D721Med (cell line): ENCODE data around the gene LRRTM2.
"Not testable (repeated sequence)": the region's sequence is repeated elsewhere in the genome, so short reads cannot be mapped to it uniquely, and the experiment has no call there.

ENCODE experiments used
- DNase-seq: peaks from one replicate; pipeline ENCODE4 v3.0.0; 2011; ENCODE audit warnings: low spot score; ENCODE audit not compliant: insufficient read length
- FAIRE-seq: peaks from 2 replicates; lab custom pipeline; 2011; peaks lifted over from hg19 to GRCh38; lab: Jason Lieb, UNC
- CTCF ChIP-seq: IDR thresholded peaks from 2 replicates; pipeline ENCODE4 v1.5.1; 2012; ENCODE audit warnings: mild to moderate bottlenecking, control low read depth; ENCODE audit not compliant: insufficient read depth; ENCODE audit errors: missing control alignments

The LRRTM2 gene, protein sequence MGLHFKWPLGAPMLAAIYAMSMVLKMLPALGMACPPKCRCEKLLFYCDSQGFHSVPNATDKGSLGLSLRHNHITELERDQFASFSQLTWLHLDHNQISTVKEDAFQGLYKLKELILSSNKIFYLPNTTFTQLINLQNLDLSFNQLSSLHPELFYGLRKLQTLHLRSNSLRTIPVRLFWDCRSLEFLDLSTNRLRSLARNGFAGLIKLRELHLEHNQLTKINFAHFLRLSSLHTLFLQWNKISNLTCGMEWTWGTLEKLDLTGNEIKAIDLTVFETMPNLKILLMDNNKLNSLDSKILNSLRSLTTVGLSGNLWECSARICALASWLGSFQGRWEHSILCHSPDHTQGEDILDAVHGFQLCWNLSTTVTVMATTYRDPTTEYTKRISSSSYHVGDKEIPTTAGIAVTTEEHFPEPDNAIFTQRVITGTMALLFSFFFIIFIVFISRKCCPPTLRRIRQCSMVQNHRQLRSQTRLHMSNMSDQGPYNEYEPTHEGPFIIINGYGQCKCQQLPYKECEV

GRCh38 chr5:138874771-138875551 is at the start of gene LRRTM2:
TSS of gene LRRTM2 (minus strand) at chr5:138875335. CDS start at chr5:138874911, 424 bp downstream.
- no peak for DNase-seq
- no peak for FAIRE-seq
- no peak for TF ChIP-seq CTCF

DNA sequence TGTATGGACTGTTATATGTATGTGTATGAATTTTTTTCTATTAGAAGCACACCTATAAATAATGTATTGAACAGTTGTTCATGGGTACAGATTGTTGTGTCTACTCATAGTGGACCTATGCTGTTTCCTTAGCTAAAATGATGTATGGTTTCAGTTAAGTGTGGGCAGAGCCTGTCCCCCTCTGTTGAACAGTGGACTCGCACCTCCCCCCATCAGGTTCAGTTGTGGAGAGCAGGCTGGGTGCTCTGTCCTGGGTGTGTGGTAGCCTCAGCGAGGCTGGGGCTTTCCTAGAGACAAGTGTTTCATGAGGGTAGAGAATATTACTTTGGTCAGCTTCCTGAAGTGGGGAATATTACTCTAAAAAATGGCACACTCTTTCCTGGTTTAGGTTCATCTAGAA is 47.4 kb upstream of the LRRTM2 start:
- DNase-seq (no peak), FAIRE-seq (no peak)
- no peak for TF ChIP-seq CTCF

- FAIRE-seq, DNase-seq: not testable (repeated sequence)
Observed at GRCh38 chr5:138921362-138921761, 46.2 kb upstream of the LRRTM2 start.

- DNase-seq (no peak), FAIRE-seq (no peak)
- no peak for TF ChIP-seq CTCF
Observed at GRCh38 chr5:138920181-138920580, 45.0 kb upstream of the LRRTM2 start.

GRCh38 chr5:138918686-138919085 is 43.6 kb upstream of the LRRTM2 start:
- no peak for FAIRE-seq
- DNase-seq = no peak
- TF ChIP-seq CTCF = no peak

GRCh38 chr5:138914338-138914737 is 39.2 kb upstream of the LRRTM2 start:
- FAIRE-seq = no peak
- DNase-seq = no peak
- no peak for TF ChIP-seq CTCF

DNA sequence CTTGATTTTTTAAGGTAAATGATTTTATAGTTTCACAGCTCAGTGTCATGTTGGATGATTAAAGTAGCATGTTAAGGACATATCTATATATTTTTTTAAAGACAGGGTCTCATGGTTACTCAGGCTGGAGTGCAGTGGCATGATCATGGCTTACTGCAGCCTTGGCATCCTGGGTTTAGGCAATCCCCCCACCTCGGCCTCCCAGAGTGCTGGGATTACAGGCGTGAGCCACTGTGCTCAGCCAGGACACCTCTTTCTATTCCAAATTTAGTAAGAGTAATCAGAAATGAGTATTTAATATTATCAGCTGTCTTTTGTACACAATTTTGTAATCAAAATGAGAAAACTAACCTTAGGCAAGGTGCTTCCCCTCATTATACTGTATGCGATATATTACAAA is 38.6 kb upstream of the LRRTM2 start:
- DNase-seq (no peak), FAIRE-seq (no peak)
- TF ChIP-seq CTCF = no peak
